ENCODE results near the gene NOXA1. TPM values are rescaled to one million over a fixed set of nuclear protein-coding genes. Genes with fewer than 3 reads are reported as not detected.

NOXA1 gene
- total RNA-seq, 4 donors from 2014 or later, result 3.1 to 5.6 (median 4.4) TPM

GRCh38 chr9:137396634-137397367 lies 26.4 kb upstream of the NOXA1 start:
- WGBS, 2 donors, result 95 to 98% methylated on average over 23 of the region's 26 CpGs
- H3K4me3 ChIP-seq (ENCODE audit: low read depth, poor library complexity, severe bottlenecking), result no peak overlapping the region
- intact Hi-C loops (cut with DNase I; ENCODE audit: low total_unique reads), result no loop called here
- DNase-seq (ENCODE audit: low spot score in 2 of 2), result no peak
- no peak for TF ChIP-seq POLR2A (IDR thresholded peaks at IDR 0.05)
- no peak for TF ChIP-seq CTCF (IDR thresholded peaks at IDR 0.05)

- H3K4me3 ChIP-seq (ENCODE audit: low read depth, poor library complexity, severe bottlenecking), result no peak overlapping the region
- WGBS, 2 donors, result 88 to 90% methylated on average over 20 of the region's 20 CpGs
- no peak for DNase-seq (ENCODE audit: low spot score in 2 of 2)
- intact Hi-C loops (cut with DNase I; ENCODE audit: low total_unique reads), result no loop called here
- no peak for TF ChIP-seq POLR2A (IDR thresholded peaks at IDR 0.05)
- no peak for TF ChIP-seq CTCF (IDR thresholded peaks at IDR 0.05)
Measured at GRCh38 chr9:137397675-137398423, 25.3 kb upstream of the NOXA1 start.

DNA sequence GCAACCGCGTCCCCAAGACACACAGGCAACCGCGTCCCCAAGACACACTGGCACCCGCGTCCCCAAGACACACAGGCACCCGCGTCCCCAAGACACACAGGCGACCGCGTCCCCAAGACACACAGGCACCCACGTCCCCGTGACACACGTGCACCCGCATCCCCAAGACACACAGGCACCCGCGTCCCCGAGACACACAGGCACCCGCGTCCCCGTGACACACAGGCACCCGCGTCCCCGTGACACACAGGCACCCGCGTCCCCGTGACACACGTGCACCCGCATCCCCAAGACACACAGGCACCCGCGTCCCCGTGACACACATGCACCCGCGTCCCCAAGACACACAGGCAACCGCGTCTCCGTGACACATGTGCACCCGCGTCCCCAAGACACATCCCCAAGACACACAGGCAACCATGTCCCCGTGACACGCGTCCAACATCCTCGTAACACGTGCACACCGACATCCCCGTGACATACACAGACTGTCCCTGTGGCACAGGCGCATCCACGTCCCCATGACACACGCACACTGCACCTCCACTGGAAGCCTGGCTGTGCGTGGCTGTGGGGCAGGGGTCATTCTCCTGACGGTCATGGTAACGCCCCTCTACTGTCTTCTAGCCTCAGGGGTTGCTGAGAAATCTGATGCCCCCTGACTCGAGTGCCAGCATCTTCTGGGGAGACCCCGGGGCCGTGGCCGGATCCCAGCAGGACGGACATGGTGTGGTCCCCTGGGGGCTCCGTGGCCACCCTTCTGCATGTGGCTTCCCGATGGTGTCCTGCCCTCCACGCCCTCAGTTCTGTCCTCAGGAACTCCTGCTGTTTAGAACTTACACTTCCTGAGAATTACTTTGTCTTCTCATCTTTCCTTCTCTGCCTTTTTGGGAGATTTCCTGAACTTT lies 24.4 kb upstream of the NOXA1 start:
- DNase-seq (ENCODE audit: low spot score in 2 of 2), result no peak
- WGBS, 2 donors, result 95 to 98% methylated on average over 58 to 60 of the region's 60 CpGs
- intact Hi-C loops (cut with DNase I; ENCODE audit: low total_unique reads), result no loop called here

GRCh38 chr9:137402746-137403145 lies 20.4 kb upstream of the NOXA1 start:
- no peak for TF ChIP-seq POLR2A (IDR thresholded peaks at IDR 0.05)
- TF ChIP-seq CTCF (IDR thresholded peaks at IDR 0.05), result no peak
- 81 to 82% methylated on average over 11 of the region's 11 CpGs for WGBS, 2 donors
- intact Hi-C loops (cut with DNase I; ENCODE audit: low total_unique reads), result no loop called here
- H3K4me3 ChIP-seq (ENCODE audit: low read depth, poor library complexity, severe bottlenecking), result no peak overlapping the region
- no peak for DNase-seq (ENCODE audit: low spot score in 2 of 2)

More for the DNA sequence above, 24.4 kb upstream of the NOXA1 start:
- H3K4me3 ChIP-seq (ENCODE audit: low read depth, poor library complexity, severe bottlenecking), result no peak overlapping the region
- TF ChIP-seq POLR2A (IDR thresholded peaks at IDR 0.05), result no peak
- TF ChIP-seq CTCF (IDR thresholded peaks at IDR 0.05), result no peak

DNA sequence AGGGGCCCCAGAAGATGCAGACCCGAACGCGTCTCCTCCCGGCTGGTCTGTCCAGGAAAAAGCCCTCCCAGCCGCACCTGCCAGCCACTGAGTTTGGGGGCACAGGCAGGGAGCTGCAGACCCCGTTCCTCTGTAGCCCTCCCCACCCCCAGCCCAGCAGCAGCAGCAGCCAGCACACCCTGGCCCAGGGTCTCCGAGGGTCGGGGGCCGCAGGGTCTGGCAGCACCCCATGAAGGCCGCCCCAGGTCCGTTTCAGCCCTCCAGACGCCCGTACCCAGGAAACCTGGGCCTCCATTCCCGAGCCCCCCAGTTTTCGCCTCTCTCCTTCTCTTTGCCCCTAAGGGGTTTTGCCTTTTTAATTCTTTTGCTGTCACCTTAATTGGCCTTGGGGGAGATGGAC lies 19.9 kb upstream of the NOXA1 start:
- intact Hi-C loops (cut with DNase I; ENCODE audit: low total_unique reads), result no loop called here
- 95% methylated on average over 15 of the region's 15 CpGs for WGBS, 2 donors
- H3K4me3 ChIP-seq (ENCODE audit: low read depth, poor library complexity, severe bottlenecking), result no peak overlapping the region
- DNase-seq (ENCODE audit: low spot score in 2 of 2), result no peak
- TF ChIP-seq CTCF (IDR thresholded peaks at IDR 0.05) (no peak), POLR2A (IDR thresholded peaks at IDR 0.05) (no peak)

Measured in lower leg skin (tissue), 4 donors.